ENCODE measurements around the gene PRG3.

GRCh38 chr11:57339328-57339727 lies 41.6 kb downstream of the PRG3 start:
- no peak for TF ChIP-seq CTCF (IDR thresholded peaks at IDR 0.05; ENCODE audit: poor library complexity)
- no peak for TF ChIP-seq EZH2phosphoT487 (IDR thresholded peaks at IDR 0.05; ENCODE audit: low read depth, severe bottlenecking, unreplicated experiment)
- TF ChIP-seq EZH2 (IDR thresholded peaks at IDR 0.05; ENCODE audit: borderline replicate concordance), result no peak

Measured in hepatocyte (in vitro differentiated cells).